ENCODE results near the gene C2orf68.

C2orf68 gene

GRCh38 chr2:85647823-85648526 is 36.1 kb upstream of the C2orf68 start:
- TF ChIP-seq CTCF (IDR thresholded peaks at IDR 0.05; ENCODE audit: low read length) (no peak), EZH2phosphoT487 (IDR thresholded peaks at IDR 0.05; ENCODE audit: low read length) (no peak), EZH2 (optimal IDR thresholded peaks at IDR 0.05; ENCODE audit: low read depth, low read length) (no peak)
- Histone ChIP-seq H3K4me1 (ENCODE audit: low read length) (peaks cover 5% of the 10 kb centered on the region; the same call in 1 of the 2 replicates), H3K27me3 (replicated peaks; ENCODE audit: insufficient read depth, low read length) (no peaks in the 10 kb centered on the region), H3K79me2 (ENCODE audit: low read length) (peaks cover 26% of the 10 kb centered on the region), H2AFZ (ENCODE audit: low read length) (no peak overlapping the region), H3K9me3 (replicated peaks; ENCODE audit: insufficient read depth, low read length) (no peaks in the 10 kb centered on the region), H3K4me2 (ENCODE audit: low read depth, low read length) (no peak overlapping the region), H3K36me3 (replicated peaks; ENCODE audit: insufficient read depth, low read length) (peaks cover 24% of the 10 kb centered on the region), H3K9ac (ENCODE audit: low read length) (no peak overlapping the region), H3K4me3 (ENCODE audit: low read length) (no peak overlapping the region), H3F3A (ENCODE audit: insufficient read depth, low read length) (peaks cover 1% of the 10 kb centered on the region; the same call in 1 of the 2 replicates), H3K27ac (ENCODE audit: low read length) (no peak overlapping the region), H3K9me2 (replicated peaks; ENCODE audit: insufficient read depth, low read length) (no peaks in the 10 kb centered on the region), H4K20me1 (ENCODE audit: insufficient read depth, low read length) (no peaks in the 10 kb centered on the region)
- DNase-seq, result no peak

- Histone ChIP-seq H3K79me2 (ENCODE audit: low read length) (peaks cover 26% of the 10 kb centered on the region), H3K4me3 (ENCODE audit: low read length) (no peak overlapping the region), H3K4me2 (ENCODE audit: low read depth, low read length) (no peak overlapping the region), H3K27me3 (replicated peaks; ENCODE audit: insufficient read depth, low read length) (no peaks in the 10 kb centered on the region), H3K27ac (ENCODE audit: low read length) (no peak overlapping the region), H3K9ac (ENCODE audit: low read length) (no peak overlapping the region), H3K9me3 (replicated peaks; ENCODE audit: insufficient read depth, low read length) (no peaks in the 10 kb centered on the region), H2AFZ (ENCODE audit: low read length) (no peak overlapping the region), H3K36me3 (replicated peaks; ENCODE audit: insufficient read depth, low read length) (peaks cover 25% of the 10 kb centered on the region), H3K9me2 (replicated peaks; ENCODE audit: insufficient read depth, low read length) (no peaks in the 10 kb centered on the region), H3F3A (ENCODE audit: insufficient read depth, low read length) (peaks cover 14% of the 10 kb centered on the region), H4K20me1 (ENCODE audit: insufficient read depth, low read length) (no peaks in the 10 kb centered on the region), H3K4me1 (ENCODE audit: low read length) (peaks cover 16% of the 10 kb centered on the region)
- no peak for TF ChIP-seq EZH2 (optimal IDR thresholded peaks at IDR 0.05; ENCODE audit: low read depth, low read length)
- TF ChIP-seq CTCF (IDR thresholded peaks at IDR 0.05; ENCODE audit: low read length), result no peak
- TF ChIP-seq EZH2phosphoT487 (IDR thresholded peaks at IDR 0.05; ENCODE audit: low read length), result no peak
- no peak for DNase-seq
These were observed 34.3 kb upstream of the C2orf68 start for GRCh38 chr2:85646166-85646565.

GRCh38 chr2:85644909-85645308 is 33.0 kb upstream of the C2orf68 start:
- Histone ChIP-seq H3K4me2 (ENCODE audit: low read depth, low read length) (no peak overlapping the region), H3K9me2 (replicated peaks; ENCODE audit: insufficient read depth, low read length) (no peaks in the 10 kb centered on the region), H3K27me3 (replicated peaks; ENCODE audit: insufficient read depth, low read length) (no peaks in the 10 kb centered on the region), H3K9me3 (replicated peaks; ENCODE audit: insufficient read depth, low read length) (no peaks in the 10 kb centered on the region), H3K4me1 (ENCODE audit: low read length) (peaks cover 16% of the 10 kb centered on the region), H3F3A (ENCODE audit: insufficient read depth, low read length) (peaks cover 14% of the 10 kb centered on the region), H3K4me3 (ENCODE audit: low read length) (no peak overlapping the region), H3K36me3 (replicated peaks; ENCODE audit: insufficient read depth, low read length) (peaks cover 31% of the 10 kb centered on the region), H2AFZ (ENCODE audit: low read length) (no peak overlapping the region), H3K27ac (ENCODE audit: low read length) (no peak overlapping the region), H4K20me1 (ENCODE audit: insufficient read depth, low read length) (no peaks in the 10 kb centered on the region), H3K79me2 (ENCODE audit: low read length) (peaks cover 26% of the 10 kb centered on the region), H3K9ac (ENCODE audit: low read length) (no peak overlapping the region)
- TF ChIP-seq CTCF (IDR thresholded peaks at IDR 0.05; ENCODE audit: low read length), result no peak
- TF ChIP-seq EZH2phosphoT487 (IDR thresholded peaks at IDR 0.05; ENCODE audit: low read length), result no peak
- TF ChIP-seq EZH2 (optimal IDR thresholded peaks at IDR 0.05; ENCODE audit: low read depth, low read length), result no peak
- no peak for DNase-seq

Data from MM.1S (cell line).